H9 (cell line): ENCODE results near the gene S100B. TPM values are rescaled to one million over a fixed set of nuclear protein-coding genes. Genes with fewer than 3 reads are reported as not detected.

Source experiments
- DNase-seq: peaks from one replicate; pipeline ENCODE4 v3.0.0-alpha.2; 2017
- H2AFZ ChIP-seq: one replicate; pipeline ENCODE4 v1.6.1; 2013; ENCODE audit warnings: mild to moderate bottlenecking, low read length, control low read depth, moderate library complexity
- H2AK5ac ChIP-seq: 2 replicates; pipeline ENCODE4 v1.6.1; 2013; ENCODE audit warnings: low read length, control low read depth, mixed read lengths; ENCODE audit not compliant: insufficient read length
- H2BK120ac ChIP-seq: one replicate; pipeline ENCODE4 v1.6.1; 2013; ENCODE audit warnings: low read depth, mild to moderate bottlenecking, low read length, control low read depth, inconsistent platforms; ENCODE audit not compliant: poor library complexity, severe bottlenecking
- H2BK12ac ChIP-seq: 2 replicates; pipeline ENCODE4 v1.6.1; 2013; ENCODE audit warnings: low read length, control low read depth, mixed read lengths, low read depth; ENCODE audit not compliant: insufficient read length
- H2BK15ac ChIP-seq: 2 replicates; pipeline ENCODE4 v1.6.1; 2013; ENCODE audit warnings: low read depth, low read length, control low read depth
- H2BK20ac ChIP-seq: one replicate; pipeline ENCODE4 v1.6.1; 2013; ENCODE audit warnings: low read depth, mild to moderate bottlenecking, low read length, control low read depth, inconsistent platforms; ENCODE audit not compliant: poor library complexity, severe bottlenecking
- H2BK5ac ChIP-seq: 2 replicates; pipeline ENCODE4 v1.6.1; 2013; ENCODE audit warnings: low read length, control low read depth, mixed read lengths; ENCODE audit not compliant: insufficient read length
- H3K14ac ChIP-seq: 2 replicates; pipeline ENCODE4 v1.6.1; 2013; ENCODE audit warnings: low read length, control low read depth; ENCODE audit not compliant: insufficient read depth
- H3K18ac ChIP-seq: 2 replicates; pipeline ENCODE4 v1.6.1; 2013; ENCODE audit warnings: low read depth, mild to moderate bottlenecking, mixed read lengths, low read length, control low read depth; ENCODE audit not compliant: insufficient read length
- H3K23ac ChIP-seq: 2 replicates; pipeline ENCODE4 v1.6.1; 2013; ENCODE audit warnings: low read length, control low read depth, mixed read lengths, low read depth; ENCODE audit not compliant: insufficient read length
- H3K23me2 ChIP-seq: 2 replicates; pipeline ENCODE4 v1.6.1; 2013; ENCODE audit warnings: low read depth, mild to moderate bottlenecking, mixed read lengths, low read length, control low read depth; ENCODE audit not compliant: insufficient read length, poor library complexity, severe bottlenecking
- H3K27ac ChIP-seq: 2 replicates; pipeline ENCODE4 v1.5.1; 2013; ENCODE audit warnings: low read length, control low read depth, mixed read lengths, low read depth; ENCODE audit not compliant: insufficient read length
- H3K27me3 ChIP-seq: 2 replicates; pipeline ENCODE4 v1.6.1; 2013; ENCODE audit warnings: low read length, control low read depth, inconsistent platforms; ENCODE audit not compliant: insufficient read depth
- H3K4ac ChIP-seq: 2 replicates; pipeline ENCODE4 v1.6.1; 2013; ENCODE audit warnings: low read depth, mild to moderate bottlenecking, control low read depth, inconsistent platforms, low read length, moderate library complexity
- H3K4me1 ChIP-seq: 2 replicates; pipeline ENCODE4 v1.6.1; 2013; ENCODE audit warnings: low read length, control low read depth, inconsistent platforms; ENCODE audit not compliant: insufficient read depth
- H3K4me2 ChIP-seq: 2 replicates; pipeline ENCODE4 v1.6.1; 2013; ENCODE audit warnings: low read length, control low read depth, mixed read lengths; ENCODE audit not compliant: insufficient read length, insufficient read depth
- H3K56ac ChIP-seq: 2 replicates; pipeline ENCODE4 v1.6.1; 2013; ENCODE audit warnings: low read depth, mild to moderate bottlenecking, mixed read lengths, low read length, control low read depth; ENCODE audit not compliant: insufficient read length
- H3K79me1 ChIP-seq: 2 replicates; pipeline ENCODE4 v1.6.1; 2013; ENCODE audit warnings: low read depth, mild to moderate bottlenecking, moderate library complexity, low read length, control low read depth, inconsistent platforms; ENCODE audit not compliant: insufficient read depth, poor library complexity, severe bottlenecking
- H3K79me2 ChIP-seq: 2 replicates; pipeline ENCODE4 v1.6.1; 2013; ENCODE audit warnings: low read length, control low read depth, inconsistent platforms; ENCODE audit not compliant: insufficient read depth
- H3K9ac ChIP-seq: 2 replicates; pipeline ENCODE4 v1.6.1; 2013; ENCODE audit warnings: low read length, control low read depth, mixed read lengths; ENCODE audit not compliant: insufficient read length; ENCODE audit errors: extremely low read depth
- H3K9me3 ChIP-seq: one replicate; pipeline ENCODE4 v1.6.1; 2013; ENCODE audit warnings: low read depth, low read length, inconsistent platforms; ENCODE audit not compliant: control insufficient read depth
- H3T11ph ChIP-seq: one replicate; pipeline ENCODE4 v1.6.1; 2013; ENCODE audit warnings: mild to moderate bottlenecking, low read length, control low read depth, inconsistent platforms
- H4K20me1 ChIP-seq: one replicate; pipeline ENCODE4 v1.6.1; 2013; ENCODE audit not compliant: control insufficient read depth, insufficient read length, insufficient read depth
- H4K5ac ChIP-seq: 2 replicates; pipeline ENCODE4 v1.6.1; 2013; ENCODE audit warnings: low read depth, mild to moderate bottlenecking, mixed read lengths, low read length, control low read depth; ENCODE audit not compliant: insufficient read length
- H4K8ac ChIP-seq: replicated peaks from 2 replicates; pipeline ENCODE4 v1.6.1; 2013; ENCODE audit warnings: low read length, control low read depth, mixed read lengths, low read depth; ENCODE audit not compliant: insufficient read length
- H4K91ac ChIP-seq: 2 replicates; pipeline ENCODE4 v1.6.1; 2013; ENCODE audit warnings: low read depth, mild to moderate bottlenecking, moderate library complexity, mixed read lengths, low read length, control low read depth; ENCODE audit not compliant: insufficient read length
- H3K27ac Mint-ChIP-seq, 3 experiments: 2 replicates in 2 of 3; 3 replicates in 1 of 3; pipeline ENCODE4 v1.8.0; 2020 to 2021; ENCODE audit warnings: mixed read lengths in 3 of 3, mild to moderate bottlenecking in 1 of 3, moderate library complexity in 1 of 3
- H3K27me3 Mint-ChIP-seq: 2 replicates; pipeline ENCODE4 v1.8.0; 2021; ENCODE audit warnings: low read depth, mild to moderate bottlenecking, moderate library complexity, mixed read lengths
- H3K36me3 Mint-ChIP-seq, 3 experiments: 2 replicates in 2 of 3; 3 replicates in 1 of 3; pipeline ENCODE4 v1.8.0; 2020 to 2021; ENCODE audit warnings: low read depth in 3 of 3, mixed read lengths in 3 of 3; ENCODE audit not compliant: insufficient read depth in 1 of 3
- H3K4me1 Mint-ChIP-seq, 2 experiments: 2 replicates each; pipeline ENCODE4 v1.8.0; 2020; ENCODE audit warnings: mixed read lengths in 2 of 2
- H3K4me3 Mint-ChIP-seq, 2 experiments: 2 replicates in 1 of 2; 3 replicates in 1 of 2; pipeline ENCODE4 v1.8.0; 2020 to 2021; ENCODE audit warnings: mild to moderate bottlenecking in 2 of 2, mixed read lengths in 2 of 2, moderate library complexity in 1 of 2
- H3K9me3 Mint-ChIP-seq, 2 experiments: 2 replicates in 1 of 2; 3 replicates in 1 of 2; pipeline ENCODE4 v1.8.0; 2020; ENCODE audit warnings: mild to moderate bottlenecking in 2 of 2, mixed read lengths in 2 of 2, moderate library complexity in 1 of 2
- WGBS: extraction: QIAGEN DNeasy Blood & Tissue Kit; methylation state at CpG from one replicate; pipeline ENCODE4 v1.1.7; 2013; ENCODE audit warnings: missing lambda C conversion rate, low lambda C conversion rate, mixed read lengths; ENCODE audit not compliant: insufficient read length; ENCODE audit errors: extremely low coverage; 5-methylcytosine and 5-hydroxymethylcytosine counted together
- total RNA-seq: library from RNA; stranded (reverse); gene quantifications from 2 replicates; pipeline ENCODE4 v1.2.1, GENCODE V29; 2021
- TF ChIP-seq, protein P1 (sequence below): fragments of 200-600 bp; sonication (generic); conservative IDR thresholded peaks from 3 replicates; pipeline ENCODE4 v1.8.0; 2021; ENCODE audit warnings: antibody characterized with exemption, mild to moderate bottlenecking

S100B gene
- total RNA-seq, 1 experiment from 2014 or later, result 0.26 TPM

DNA sequence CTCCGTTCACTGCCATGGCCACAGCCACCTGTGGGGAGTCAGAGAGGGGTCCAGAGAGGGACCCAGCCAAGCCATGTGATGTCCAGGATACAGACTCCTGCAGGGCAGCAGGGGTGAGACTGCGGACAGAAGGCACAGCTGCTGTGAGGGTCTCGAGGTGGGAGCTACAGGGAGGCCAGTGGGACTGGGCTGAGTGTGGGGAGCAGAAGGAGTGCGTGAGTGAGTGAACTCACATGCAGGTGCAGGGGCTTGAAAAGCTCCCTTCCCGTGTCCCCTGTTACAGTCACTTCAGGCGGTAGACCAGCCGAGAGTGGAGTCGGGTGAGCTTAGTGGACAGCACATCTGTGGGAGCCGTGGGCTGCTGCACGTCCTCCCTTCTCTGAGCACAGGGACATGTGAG, 42.4 kb downstream of the S100B start:
- Histone ChIP-seq H3K9ac (no peak overlapping the region), H3K79me1 (no peaks in the 10 kb centered on the region), H2BK20ac (no peak overlapping the region), H3K79me2 (no peaks in the 10 kb centered on the region), H4K91ac (no peak overlapping the region), H3K14ac (no peak overlapping the region), H4K5ac (no peak overlapping the region), H2BK12ac (no peak overlapping the region), H2AK5ac (no peak overlapping the region), H4K20me1 (no peaks in the 10 kb centered on the region), H3K4me2 (no peak overlapping the region), H2AFZ (no peak overlapping the region), H2BK15ac (no peak overlapping the region), H3K27ac (no peak overlapping the region), H3K23me2 (no peaks in the 10 kb centered on the region), H3K4me1 (no peaks in the 10 kb centered on the region), H3K18ac (no peak overlapping the region), H4K8ac (no peak overlapping the region), H3T11ph (no peak overlapping the region), H3K56ac (no peak overlapping the region), H3K4ac (no peak overlapping the region), H3K27me3 (no peaks in the 10 kb centered on the region), H2BK5ac (no peak overlapping the region), H3K9me3 (no peaks in the 10 kb centered on the region), H3K23ac (no peak overlapping the region), H2BK120ac (no peak overlapping the region)
- TF ChIP-seq, protein P1, sequence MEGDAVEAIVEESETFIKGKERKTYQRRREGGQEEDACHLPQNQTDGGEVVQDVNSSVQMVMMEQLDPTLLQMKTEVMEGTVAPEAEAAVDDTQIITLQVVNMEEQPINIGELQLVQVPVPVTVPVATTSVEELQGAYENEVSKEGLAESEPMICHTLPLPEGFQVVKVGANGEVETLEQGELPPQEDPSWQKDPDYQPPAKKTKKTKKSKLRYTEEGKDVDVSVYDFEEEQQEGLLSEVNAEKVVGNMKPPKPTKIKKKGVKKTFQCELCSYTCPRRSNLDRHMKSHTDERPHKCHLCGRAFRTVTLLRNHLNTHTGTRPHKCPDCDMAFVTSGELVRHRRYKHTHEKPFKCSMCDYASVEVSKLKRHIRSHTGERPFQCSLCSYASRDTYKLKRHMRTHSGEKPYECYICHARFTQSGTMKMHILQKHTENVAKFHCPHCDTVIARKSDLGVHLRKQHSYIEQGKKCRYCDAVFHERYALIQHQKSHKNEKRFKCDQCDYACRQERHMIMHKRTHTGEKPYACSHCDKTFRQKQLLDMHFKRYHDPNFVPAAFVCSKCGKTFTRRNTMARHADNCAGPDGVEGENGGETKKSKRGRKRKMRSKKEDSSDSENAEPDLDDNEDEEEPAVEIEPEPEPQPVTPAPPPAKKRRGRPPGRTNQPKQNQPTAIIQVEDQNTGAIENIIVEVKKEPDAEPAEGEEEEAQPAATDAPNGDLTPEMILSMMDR, result no peak
- H3K27ac Mint-ChIP-seq, result peak overlapping the region in 2 of 3 experiments; percentile 62 to 73; a peak in 2 of 7 replicates
- H3K36me3 Mint-ChIP-seq, result peaks cover 20 to 58% (median 37%) of the 10 kb centered on the region in 3 experiments; a peak in 6 of 7 replicates
- H3K27me3 Mint-ChIP-seq, result no peaks in the 10 kb centered on the region
- H3K4me1 Mint-ChIP-seq, result no peaks in the 10 kb centered on the region
- no peaks in the 10 kb centered on the region; a peak in 1 of 5 replicates for H3K9me3 Mint-ChIP-seq
- H3K4me3 Mint-ChIP-seq, result no peak overlapping the region
- WGBS, result no CpG with 5 or more reads among the region's 10 CpGs
- DNase-seq, result no peak
